ENCODE results near the gene NPTXR.

Gene NPTXR

DNA sequence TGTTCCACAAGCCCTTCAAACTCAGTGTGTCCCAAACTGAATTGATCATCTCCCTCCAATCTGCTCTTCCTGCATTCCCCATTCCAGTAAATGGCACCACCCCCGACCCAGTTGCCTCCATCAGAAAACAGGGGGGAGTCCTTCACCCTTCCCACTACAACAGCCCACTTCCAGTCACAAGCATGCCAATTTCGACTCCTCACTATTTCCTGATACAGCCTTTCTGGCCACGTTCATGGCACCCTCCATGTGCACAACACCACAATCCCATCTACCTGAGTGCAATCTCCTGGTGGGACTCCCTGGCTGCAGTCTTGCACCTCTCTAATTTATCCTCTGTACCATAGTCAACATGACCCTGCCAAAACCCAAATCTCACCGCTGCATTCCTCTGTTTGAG is 48.3 kb downstream of the NPTXR start:
- H3K9me2 ChIP-seq (ENCODE audit: low read depth, low read length), result no peaks in the 10 kb centered on the region

DNA sequence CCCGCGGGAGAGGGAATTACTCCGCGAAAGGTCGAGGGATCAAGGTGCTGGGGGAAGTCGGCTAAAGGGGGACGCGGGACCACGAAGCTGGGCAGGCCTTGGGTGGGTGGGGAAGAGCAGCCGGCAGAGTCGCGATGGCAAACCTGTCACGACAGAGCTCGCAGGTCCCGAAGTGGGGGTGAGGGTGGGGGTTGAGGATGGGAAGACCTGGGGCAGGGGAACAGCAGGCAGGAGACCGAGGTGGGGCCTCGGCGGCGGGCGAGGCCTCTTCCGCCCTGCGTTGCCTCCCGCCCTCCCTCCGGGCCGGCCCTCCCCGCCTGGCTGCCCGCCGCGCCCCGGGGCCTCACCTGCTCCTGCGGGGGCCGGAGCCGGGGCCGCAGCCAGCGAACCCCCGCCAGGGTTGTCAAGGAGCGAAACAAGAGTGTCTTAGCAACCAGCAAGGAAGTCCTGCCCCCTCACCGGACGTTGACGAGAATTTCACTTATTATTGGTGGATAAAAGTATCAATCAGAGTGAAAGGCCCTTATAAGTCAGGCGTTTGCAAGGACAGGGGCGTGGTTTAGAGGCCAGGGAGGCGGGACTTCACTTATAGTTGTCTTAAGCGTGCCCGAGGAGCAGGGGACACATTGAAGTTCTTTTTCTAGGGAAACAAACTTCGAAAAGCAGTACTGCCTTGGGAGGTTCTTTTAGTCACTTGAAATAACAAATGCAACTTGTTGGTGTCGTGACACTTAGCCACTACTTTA is 49.9 kb downstream of the NPTXR start, which contains the start of gene DNAL4:
Gene DNAL4 (minus strand): TSS at position 423 of the 746 bp plus-strand sequence. CDS start 11,412 bp downstream, outside the sequence.
- H3K4me3 ChIP-seq (ENCODE audit: low read depth, low read length, poor library complexity, severe bottlenecking), result peak within 1 kb of the TSS; percentile 68
- peak within 1 kb of the TSS; percentile 77 for H3K4me2 ChIP-seq (ENCODE audit: low read length)
- H3K79me2 ChIP-seq (ENCODE audit: insufficient read depth, low read length), result no peaks in the 10 kb centered on the region
- H2AFZ ChIP-seq (ENCODE audit: low read length), result peak within 1 kb of the TSS; percentile 84
- H3K36me3 ChIP-seq (ENCODE audit: insufficient read depth, low read length), result no peaks in the 10 kb centered on the region
- TF ChIP-seq, protein P1, sequence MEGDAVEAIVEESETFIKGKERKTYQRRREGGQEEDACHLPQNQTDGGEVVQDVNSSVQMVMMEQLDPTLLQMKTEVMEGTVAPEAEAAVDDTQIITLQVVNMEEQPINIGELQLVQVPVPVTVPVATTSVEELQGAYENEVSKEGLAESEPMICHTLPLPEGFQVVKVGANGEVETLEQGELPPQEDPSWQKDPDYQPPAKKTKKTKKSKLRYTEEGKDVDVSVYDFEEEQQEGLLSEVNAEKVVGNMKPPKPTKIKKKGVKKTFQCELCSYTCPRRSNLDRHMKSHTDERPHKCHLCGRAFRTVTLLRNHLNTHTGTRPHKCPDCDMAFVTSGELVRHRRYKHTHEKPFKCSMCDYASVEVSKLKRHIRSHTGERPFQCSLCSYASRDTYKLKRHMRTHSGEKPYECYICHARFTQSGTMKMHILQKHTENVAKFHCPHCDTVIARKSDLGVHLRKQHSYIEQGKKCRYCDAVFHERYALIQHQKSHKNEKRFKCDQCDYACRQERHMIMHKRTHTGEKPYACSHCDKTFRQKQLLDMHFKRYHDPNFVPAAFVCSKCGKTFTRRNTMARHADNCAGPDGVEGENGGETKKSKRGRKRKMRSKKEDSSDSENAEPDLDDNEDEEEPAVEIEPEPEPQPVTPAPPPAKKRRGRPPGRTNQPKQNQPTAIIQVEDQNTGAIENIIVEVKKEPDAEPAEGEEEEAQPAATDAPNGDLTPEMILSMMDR (IDR thresholded peaks at IDR 0.05; ENCODE audit: low read length), result no peak
- TF ChIP-seq EZH2 (IDR thresholded peaks at IDR 0.05; ENCODE audit: borderline replicate concordance, low read length), result no peak
- H3K27ac ChIP-seq (ENCODE audit: low read depth, low read length, poor library complexity, severe bottlenecking), result no peak within 1 kb of the TSS
- peaks cover 13% of the 10 kb centered on the region for H3K4me1 ChIP-seq (ENCODE audit: insufficient read depth, low read length, severe bottlenecking)
- no peaks in the 10 kb centered on the region for H3K9me2 ChIP-seq (ENCODE audit: low read depth, low read length)
- H3K9ac ChIP-seq (ENCODE audit: low read length), result peak within 1 kb of the TSS; percentile 52; the same call in 1 of the 2 replicates
- H3K27me3 ChIP-seq (ENCODE audit: insufficient read depth, low read length), result peaks cover 3% of the 10 kb centered on the region; the same call in 1 of the 2 replicates
- H3F3A ChIP-seq (ENCODE audit: insufficient read depth, low read length), result no peaks in the 10 kb centered on the region
- H3K9me3 ChIP-seq (ENCODE audit: low read length), result no peaks in the 10 kb centered on the region
- no peaks in the 10 kb centered on the region for H4K20me1 ChIP-seq (ENCODE audit: insufficient read depth, low read length)

More for the DNA sequence above, 48.3 kb downstream of the NPTXR start:
- no peak overlapping the region for H3K9ac ChIP-seq (ENCODE audit: low read length)
- 0 out of 2 replicates have a peak, but pooled peaks cover 3% of the 10 kb centered on the region for H3K9me3 ChIP-seq (ENCODE audit: low read length)
- no peak overlapping the region for H2AFZ ChIP-seq (ENCODE audit: low read length)
- H3K36me3 ChIP-seq (ENCODE audit: insufficient read depth, low read length), result no peaks in the 10 kb centered on the region
- H3F3A ChIP-seq (ENCODE audit: insufficient read depth, low read length), result no peaks in the 10 kb centered on the region
- peaks cover 13% of the 10 kb centered on the region for H3K4me1 ChIP-seq (ENCODE audit: insufficient read depth, low read length, severe bottlenecking)
- H3K4me3 ChIP-seq (ENCODE audit: low read depth, low read length, poor library complexity, severe bottlenecking), result no peak overlapping the region
- H3K27ac ChIP-seq (ENCODE audit: low read depth, low read length, poor library complexity, severe bottlenecking), result no peak overlapping the region
- TF ChIP-seq, protein P1 (IDR thresholded peaks at IDR 0.05; ENCODE audit: low read length), result no peak
- TF ChIP-seq EZH2 (IDR thresholded peaks at IDR 0.05; ENCODE audit: borderline replicate concordance, low read length), result no peak
- H3K27me3 ChIP-seq (ENCODE audit: insufficient read depth, low read length), result peaks cover 5% of the 10 kb centered on the region; the same call in 1 of the 2 replicates
- no peaks in the 10 kb centered on the region for H4K20me1 ChIP-seq (ENCODE audit: insufficient read depth, low read length)
- no peaks in the 10 kb centered on the region for H3K79me2 ChIP-seq (ENCODE audit: insufficient read depth, low read length)
- no peak overlapping the region for H3K4me2 ChIP-seq (ENCODE audit: low read length)

DNA sequence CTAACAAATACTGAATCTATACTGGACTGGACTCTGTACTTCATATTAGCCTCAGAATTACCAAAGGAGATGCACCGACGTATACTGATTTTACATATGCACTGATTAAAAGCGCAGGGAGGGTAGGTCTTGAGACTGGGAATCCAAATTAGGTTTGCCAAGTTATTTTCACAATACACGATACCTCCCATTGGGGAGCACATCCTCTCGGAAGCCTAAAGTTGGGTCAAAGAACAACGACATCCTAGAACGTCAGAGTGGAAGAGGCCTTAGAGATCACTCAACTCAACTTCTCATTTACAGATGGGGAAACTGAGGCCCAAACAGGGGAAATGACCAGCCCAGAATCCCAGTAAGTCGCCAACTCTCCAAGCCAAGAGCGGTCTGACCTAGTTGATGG is 50.5 kb downstream of the NPTXR start:
- no peaks in the 10 kb centered on the region for H3K36me3 ChIP-seq (ENCODE audit: insufficient read depth, low read length)
- H3K4me3 ChIP-seq (ENCODE audit: low read depth, low read length, poor library complexity, severe bottlenecking), result peak overlapping the region; percentile 68
- H3K9ac ChIP-seq (ENCODE audit: low read length), result peak overlapping the region; percentile 52; the same call in 1 of the 2 replicates
- H3K27ac ChIP-seq (ENCODE audit: low read depth, low read length, poor library complexity, severe bottlenecking), result no peak overlapping the region
- H3K79me2 ChIP-seq (ENCODE audit: insufficient read depth, low read length), result no peaks in the 10 kb centered on the region
- H3K27me3 ChIP-seq (ENCODE audit: insufficient read depth, low read length), result no peaks in the 10 kb centered on the region
- H3F3A ChIP-seq (ENCODE audit: insufficient read depth, low read length), result no peaks in the 10 kb centered on the region
- no peaks in the 10 kb centered on the region for H3K9me2 ChIP-seq (ENCODE audit: low read depth, low read length)
- H4K20me1 ChIP-seq (ENCODE audit: insufficient read depth, low read length), result no peaks in the 10 kb centered on the region
- peak overlapping the region; percentile 77 for H3K4me2 ChIP-seq (ENCODE audit: low read length)
- no peak overlapping the region for H2AFZ ChIP-seq (ENCODE audit: low read length)
- H3K4me1 ChIP-seq (ENCODE audit: insufficient read depth, low read length, severe bottlenecking), result peaks cover 13% of the 10 kb centered on the region
- no peaks in the 10 kb centered on the region for H3K9me3 ChIP-seq (ENCODE audit: low read length)
- TF ChIP-seq, protein P1 (IDR thresholded peaks at IDR 0.05; ENCODE audit: low read length), result no peak
- no peak for TF ChIP-seq EZH2 (IDR thresholded peaks at IDR 0.05; ENCODE audit: borderline replicate concordance, low read length)
